GM12878 (cell line): ENCODE measurements around the gene ANTXR1. TPM values are rescaled to one million over a fixed set of nuclear protein-coding genes. Genes with fewer than 3 reads are reported as not detected.

Experiments
- ATAC-seq: fragments of 200-7000 bp; cut with Tn5 transposase; 3 replicates; pipeline ENCODE4 v1.9.1; 2020; ENCODE audit warnings: mild to moderate bottlenecking, moderate library complexity
- BruUV-seq: library from RNA; stranded (reverse); fragments of 400-500 nt; replicated peaks from 2 replicates; lab custom pipeline; 2021; lab: Mats Ljungman, UMichigan
- CTCF ChIA-PET: fragments of 300-600 bp; sonication (Branson Sonifier 250); formaldehyde crosslinking; extraction: SDS; loops from one replicate; lab custom pipeline; 2021; ENCODE audit warnings: inconsistent platforms; lab: Yijun Ruan, JAX
- POLR2A ChIA-PET: fragments of 350-600 bp; formaldehyde crosslinking; extraction: SDS; loops from one replicate; lab custom pipeline; 2021; ENCODE audit warnings: inconsistent platforms; lab: Charles Lee
- RAD21 ChIA-PET: fragments of 300-600 bp; sonication (Branson Sonifier 250); formaldehyde crosslinking; loops from one replicate; lab custom pipeline; 2023; ENCODE audit warnings: antibody characterized with exemption; ENCODE audit not compliant: unreplicated experiment; lab: Charles Lee
- SMC1A ChIA-PET: fragments of 300-600 bp; sonication (Branson Sonifier 250); formaldehyde crosslinking; loops from one replicate; lab custom pipeline; 2023; ENCODE audit not compliant: unreplicated experiment, uncharacterized antibody; lab: Charles Lee
- DNase-seq: peaks from one replicate; pipeline ENCODE4 v3.0.0-alpha.2; 2011; ENCODE audit warnings: low read depth, low spot score
- FAIRE-seq: peaks from 3 replicates; lab custom pipeline; 2011; peaks lifted over from hg19 to GRCh38; lab: Jason Lieb, UNC
- H2AFZ ChIP-seq: 2 replicates; pipeline ENCODE4 v1.6.0; 2011; ENCODE audit warnings: low read depth, low read length, control low read depth; ENCODE audit not compliant: control insufficient read depth
- H3K27ac ChIP-seq: 2 replicates; pipeline ENCODE4 v1.5.1; 2011; ENCODE audit warnings: control low read depth; ENCODE audit not compliant: control insufficient read depth, insufficient read depth
- H3K27me3 ChIP-seq, 2 experiments: replicated peaks in 1 of 2; 2 replicates each; pipeline versions ENCODE4 v1.6.0 to v1.6.1; 2011; ENCODE audit warnings: low read length in 1 of 2; ENCODE audit not compliant: control insufficient read depth in 2 of 2, insufficient read depth in 2 of 2
- H3K36me3 ChIP-seq, 2 experiments: 2 replicates each; pipeline ENCODE4 v1.5.1; 2011; ENCODE audit warnings: low read length in 1 of 2; ENCODE audit not compliant: control insufficient read depth in 2 of 2, insufficient read depth in 2 of 2
- H3K4me1 ChIP-seq: 2 replicates; pipeline ENCODE4 v1.6.1; 2011; ENCODE audit warnings: mild to moderate bottlenecking, low read length, moderate library complexity, mixed read lengths; ENCODE audit not compliant: control insufficient read depth, insufficient read depth
- H3K4me2 ChIP-seq: 2 replicates; pipeline ENCODE4 v1.6.0; 2011; ENCODE audit warnings: control low read depth; ENCODE audit not compliant: control insufficient read depth, insufficient read depth
- H3K4me3 ChIP-seq: fragments of 200-600 bp; sonication (generic); 2 replicates; pipeline ENCODE4 v1.5.1; 2016
- H3K79me2 ChIP-seq: 2 replicates; pipeline ENCODE4 v1.6.0; 2011; ENCODE audit warnings: low read length; ENCODE audit not compliant: control insufficient read depth, insufficient read depth
- H3K9ac ChIP-seq: 2 replicates; pipeline ENCODE4 v1.8.0; 2011; ENCODE audit warnings: low read length, control low read depth, mixed read lengths; ENCODE audit not compliant: control insufficient read depth, insufficient read depth
- H3K9me3 ChIP-seq: replicated peaks from 3 replicates; pipeline ENCODE4 v1.5.1; 2011; ENCODE audit warnings: mild to moderate bottlenecking, low read length; ENCODE audit not compliant: control insufficient read depth, insufficient read depth
- H4K20me1 ChIP-seq: 2 replicates; pipeline ENCODE4 v1.6.0; 2011; ENCODE audit not compliant: control insufficient read depth, insufficient read depth
- E2F8 ChIP-seq: fragments of 450-650 bp; IDR thresholded peaks from 2 replicates; pipeline ENCODE4 v1.6.1; 2018; ENCODE audit warnings: mild to moderate bottlenecking, low read depth, moderate library complexity; ENCODE audit not compliant: partially characterized antibody
- EED ChIP-seq: sonication (generic); IDR thresholded peaks from 2 replicates; pipeline ENCODE4 v1.6.1; 2016; ENCODE audit warnings: antibody characterized with exemption, low read depth
- GATAD2B ChIP-seq: fragments of 450-650 bp; conservative IDR thresholded peaks from 2 replicates; pipeline ENCODE4 v1.6.1; 2017; ENCODE audit warnings: low read depth, mild to moderate bottlenecking, moderate library complexity
- NFXL1 ChIP-seq: fragments of 450-650 bp; IDR thresholded peaks from 2 replicates; pipeline ENCODE4 v1.6.1; 2017; ENCODE audit warnings: antibody characterized with exemption, mild to moderate bottlenecking, borderline replicate concordance
- NFYB ChIP-seq: IDR thresholded peaks from 2 replicates; pipeline ENCODE4 v1.6.1; 2011; ENCODE audit warnings: low read depth, mild to moderate bottlenecking, low read length, improper control_type of control experiment, moderate library complexity; ENCODE audit not compliant: insufficient read depth
- RBBP5 ChIP-seq: fragments of 200-600 bp; sonication (generic); conservative IDR thresholded peaks from 2 replicates; pipeline ENCODE4 v1.6.1; 2016
- TARDBP ChIP-seq: IDR thresholded peaks from 2 replicates; pipeline ENCODE4 v1.6.1; 2016; ENCODE audit warnings: borderline replicate concordance
- YBX1 ChIP-seq: fragments of 450-650 bp; IDR thresholded peaks from 2 replicates; pipeline ENCODE4 v1.6.1; 2016; ENCODE audit warnings: antibody characterized with exemption
- ZNF592 ChIP-seq: fragments of 450-650 bp; IDR thresholded peaks from 2 replicates; pipeline ENCODE4 v1.6.1; 2017; ENCODE audit warnings: mild to moderate bottlenecking, moderate library complexity
- WGBS: methylation state at CpG from one replicate; pipeline ENCODE4 v1.1.6; 2016; ENCODE audit warnings: low lambda C conversion rate; ENCODE audit not compliant: insufficient replicate concordance, insufficient coverage; ENCODE audit errors: missing lambda C conversion rate; 5-methylcytosine and 5-hydroxymethylcytosine counted together
- in situ Hi-C: fragments of 300-500 bp; cut with MboI; formaldehyde crosslinking; loops from 9 replicates; pipeline ENCODE4 v1.14.3; 2018; ENCODE audit warnings: mixed read lengths
- intact Hi-C: fragments of 100-400 bp; cut with micrococcal nuclease; formaldehyde crosslinking; loops from one replicate; pipeline ENCODE4 v1.14.2; 2022; ENCODE audit not compliant: unreplicated experiment
- polyA plus RNA-seq, 11 experiments: library from polyadenylated mRNA; depleted of rRNA in 4 of 11; unstranded in 6 of 11; stranded (reverse) in 5 of 11; fragments of >200 nt; fragmentation: Nextera tagmentation in 4 of 11; fragmentation: Illumina TruSeq in 1 of 11; extraction: Ambion mirVana in 4 of 11; extraction: Trizol in 1 of 11; gene quantifications; 1 replicate in 1 of 11; 2 replicates in 10 of 11; pipeline versions ENCODE4 v1.2.1 to v1.2.3, GENCODE V29; 2011 to 2016; ENCODE audit warnings: inconsistent platforms in 2 of 11, missing spikeins in 2 of 11, low read depth in 1 of 11
- total RNA-seq, 4 experiments: library from RNA; depleted of rRNA in 3 of 4; stranded (reverse); fragments of >200 nt in 3 of 4; fragmentation: Illumina TruSeq in 1 of 4; extraction: Trizol in 1 of 4; gene quantifications; 2 replicates each; pipeline versions ENCODE4 v1.2.1 to v1.2.3, GENCODE V29; 2013 to 2021

ANTXR1 gene
- total and polyA plus RNA-seq, 10 of the 15 experiments (the other 5 are each of a cell fraction or from before 2014, with no cell fraction given), result 0.09 to 0.26 TPM; not detected in 8

GRCh38 chr2:69205076-69205475 is 192.1 kb downstream of the ANTXR1 start:
- H3K27me3 ChIP-seq, result peaks cover 3 to 5% of the 10 kb centered on the region in 2 experiments; a peak in 3 of 4 replicates
- TF ChIP-seq TARDBP (no peak), YBX1 (no peak), ZNF592 (no peak)
- FAIRE-seq (no peak), DNase-seq (no peak), ATAC-seq (no peak)
- H2AFZ ChIP-seq, result no peak overlapping the region
- H3K36me3 ChIP-seq, result no peaks in the 10 kb centered on the region
- no TSS peak for BruUV-seq
- in situ Hi-C loops (no loop called here), intact Hi-C loops (no loop called here)
- ChIA-PET CTCF (no interaction called here), POLR2A (no interaction called here), RAD21 (no interaction called here), SMC1A (no interaction called here)
- no peak overlapping the region for H3K27ac ChIP-seq
- H3K4me1 ChIP-seq, result no peaks in the 10 kb centered on the region
- H3K79me2 ChIP-seq, result no peaks in the 10 kb centered on the region
- H4K20me1 ChIP-seq, result no peaks in the 10 kb centered on the region
- 22% methylated on average over 2 of the region's 2 CpGs for WGBS
- H3K4me3 ChIP-seq, result no peak overlapping the region
- no peak overlapping the region for H3K9ac ChIP-seq
- no peaks in the 10 kb centered on the region for H3K9me3 ChIP-seq
- H3K4me2 ChIP-seq, result no peak overlapping the region

GRCh38 chr2:69205491-69205890 is 192.5 kb downstream of the ANTXR1 start:
- in situ Hi-C loops (no loop called here), intact Hi-C loops (no loop called here)
- no TSS peak for BruUV-seq
- no peak overlapping the region for H3K4me2 ChIP-seq
- ChIA-PET POLR2A (no interaction called here), CTCF (no interaction called here), SMC1A (interaction anchor here (1.0 kb wide), 1 partner anchor 28 kb away, joined by 3 read pairs; no protein-coding TSS in a partner anchor), RAD21 (no interaction called here)
- H3K27ac ChIP-seq, result no peak overlapping the region
- no peaks in the 10 kb centered on the region for H4K20me1 ChIP-seq
- WGBS, result 42% methylated on average over 2 of the region's 2 CpGs
- ATAC-seq (no peak), FAIRE-seq (no peak), DNase-seq (no peak)
- H3K27me3 ChIP-seq, result peaks cover 3 to 5% of the 10 kb centered on the region in 2 experiments; a peak in 3 of 4 replicates
- no peaks in the 10 kb centered on the region for H3K36me3 ChIP-seq
- H3K4me1 ChIP-seq, result no peaks in the 10 kb centered on the region
- H3K9me3 ChIP-seq, result no peaks in the 10 kb centered on the region
- H3K9ac ChIP-seq, result no peak overlapping the region
- no peak overlapping the region for H2AFZ ChIP-seq
- no peak overlapping the region for H3K4me3 ChIP-seq
- H3K79me2 ChIP-seq, result no peaks in the 10 kb centered on the region
- TF ChIP-seq RBBP5 (no peak), E2F8 (no peak), EED (no peak), NFXL1 (no peak), NFYB (no peak), GATAD2B (no peak)
